Renal cortical epithelial cell (primary cell): Measurements from ENCODE around the gene JUP. TPM values are rescaled to one million over a fixed set of nuclear protein-coding genes. Genes with fewer than 3 reads are reported as not detected.

Experiments
- DNase-seq: peaks from one replicate; pipeline ENCODE4 v3.0.0-alpha.2; 2011; ENCODE audit warnings: low read depth
- total RNA-seq: library from RNA; depleted of rRNA; stranded (reverse); fragments of >200 nt; gene quantifications from 2 replicates; pipeline ENCODE4 v1.2.3, GENCODE V29; 2014

JUP gene
- total RNA-seq, 1 donor from 2014 or later: 464 TPM

GRCh38 chr17:41723801-41724475 is 62.6 kb downstream of the JUP start:
- DNase-seq: no peak

GRCh38 chr17:41722231-41722630 is 64.3 kb downstream of the JUP start:
- no peak for DNase-seq

- DNase-seq: no peak
Observed at GRCh38 chr17:41718287-41718645, 68.2 kb downstream of the JUP start.

GRCh38 chr17:41717408-41718286 is 68.9 kb downstream of the JUP start:
- DNase-seq: peak; percentile 91

GRCh38 chr17:41711669-41712400 is 74.7 kb downstream of the JUP start, which contains the start of gene GAST:
Gene GAST, plus strand, starts transcription at chr17:41712331. Its CDS starts 3,106 bp downstream, at chr17:41715437.
- no peak for DNase-seq

GRCh38 chr17:41710472-41711090 is 75.9 kb downstream of the JUP start:
- peak; percentile 97 for DNase-seq

- DNase-seq: no peak
Observed at GRCh38 chr17:41707803-41708669, 78.5 kb downstream of the JUP start.

GRCh38 chr17:41705271-41705991 is 81.1 kb downstream of the JUP start:
- peak; percentile 65 for DNase-seq

Other genes with a start within 250 kb of the JUP start
- gene KRT9, start 214.7 kb downstream of the JUP start, total RNA-seq: not detected in 2 replicates
- gene KRT14, start 199.8 kb downstream of the JUP start, total RNA-seq: 0.25 and 4.2 TPM in 2 replicates
- gene KRT16, start 173.9 kb downstream of the JUP start, total RNA-seq: 0.70 and 7.5 TPM in 2 replicates
- gene KRT17, start 162.1 kb downstream of the JUP start, total RNA-seq: 4.1 and 95.2 TPM in 2 replicates
- 65.3 and 499 TPM in 2 replicates for gene EIF1, start 97.8 kb downstream of the JUP start, total RNA-seq
- gene GAST, start 74.4 kb downstream of the JUP start, total RNA-seq: not detected in 2 replicates
- 0.17 and 0.45 TPM in 2 replicates for gene HAP1, start 52.1 kb downstream of the JUP start, total RNA-seq
- gene P3H4, start 25.2 kb upstream of the JUP start, total RNA-seq: 32.3 and 42.5 TPM in 2 replicates
- 40.8 and 148 TPM in 2 replicates for gene FKBP10, start 26.3 kb upstream of the JUP start, total RNA-seq
- gene NT5C3B, start 49.5 kb upstream of the JUP start, total RNA-seq: 43.4 and 74.0 TPM in 2 replicates
- 0.15 TPM in 1 of 2 replicates, not detected in the other for gene KLHL10, start 51.1 kb upstream of the JUP start, total RNA-seq
- gene KLHL11, start 78.7 kb upstream of the JUP start, total RNA-seq: 30.6 and 39.7 TPM in 2 replicates
- gene ACLY, start 132.2 kb upstream of the JUP start, total RNA-seq: 343 and 387 TPM in 2 replicates
- 0.35 and 2.2 TPM in 2 replicates for gene ODAD4, start 143.9 kb upstream of the JUP start, total RNA-seq
- 51.4 and 78.5 TPM in 2 replicates for gene CNP, start 180.1 kb upstream of the JUP start, total RNA-seq
- 67.6 and 107 TPM in 2 replicates for gene DNAJC7, start 230.7 kb upstream of the JUP start, total RNA-seq
- 33.5 and 41.4 TPM in 2 replicates for gene NKIRAS2, start 233.4 kb upstream of the JUP start, total RNA-seq